Measurements from ENCODE around the gene RXRB. TPM values are rescaled to one million over a fixed set of nuclear protein-coding genes. Genes with fewer than 3 reads are reported as not detected.

The RXRB gene
- total and polyA plus RNA-seq, 2 donors (not counting 3 experiments of a cell fraction or from before 2014, with no cell fraction given): 43.4 to 44.4 TPM

- H3K9me3 ChIP-seq (replicated peaks; ENCODE audit: control insufficient read depth, insufficient read depth, low read length): no peaks in the 10 kb centered on the region
- dilution Hi-C loops (cut with MboI; ENCODE audit: extremely low pct_ligation_motif_present, low sequenced_read_pairs): no loop called here
- no peaks in the 10 kb centered on the region for H3K36me3 ChIP-seq (ENCODE audit: control insufficient read depth in 2 of 2, extremely low read depth in 1 of 2, insufficient read depth in 2 of 2, low read length in 2 of 2)
- BruUV-seq (replicated peaks): no TSS peak
- no peaks in the 10 kb centered on the region for H3K79me2 ChIP-seq (ENCODE audit: control insufficient read depth, insufficient read depth, low read length)
- H2AFZ ChIP-seq (ENCODE audit: low read depth, low read length): no peak overlapping the region
- FAIRE-seq: no peak
- DNase-seq (ENCODE audit: low read depth, low spot score): no peak
- H4K20me1 ChIP-seq (replicated peaks; ENCODE audit: control insufficient read depth, extremely low read depth, insufficient read depth, low read length): no peaks in the 10 kb centered on the region
- intact Hi-C loops (cut with micrococcal nuclease): no loop called here
- no peak overlapping the region for H3K27ac ChIP-seq (ENCODE audit: insufficient read depth, low read depth, low read length)
- TF ChIP-seq MYC (IDR thresholded peaks at IDR 0.05; ENCODE audit: low read depth, low read length) (no peak), EZH2 (IDR thresholded peaks at IDR 0.05; ENCODE audit: borderline replicate concordance, low read depth, low read length, severe bottlenecking) (no peak), POLR2AphosphoS5 (IDR thresholded peaks at IDR 0.05; ENCODE audit: insufficient read depth, low read depth, low read length) (no peak)
- CTCF ChIA-PET: no interaction called here
- POLR2A ChIA-PET: no interaction called here
- no peak overlapping the region for H3K4me2 ChIP-seq (ENCODE audit: insufficient read depth, low read length)
- H3K27me3 ChIP-seq (ENCODE audit: control insufficient read depth in 2 of 2, insufficient read depth in 2 of 2, low read length in 2 of 2): peaks cover 3 to 13% of the 10 kb centered on the region in 2 experiments
- H3K9ac ChIP-seq (replicated peaks; ENCODE audit: extremely low read depth, insufficient read depth, low read length): no peak overlapping the region
- H3K9me1 ChIP-seq (replicated peaks; ENCODE audit: control insufficient read depth, extremely low read depth, insufficient read depth, low read length): no peaks in the 10 kb centered on the region
- peaks cover 8% of the 10 kb centered on the region for H3K4me1 ChIP-seq (ENCODE audit: control insufficient read depth, extremely low read depth, insufficient read depth, low read length)
- no peak overlapping the region for H3K4me3 ChIP-seq (replicated peaks in 1 of 3; ENCODE audit: insufficient read depth in 1 of 3, low read depth in 1 of 3, low read length in 3 of 3)
Observed at GRCh38 chr6:33217246-33217645, 16.8 kb upstream of the RXRB start.

GRCh38 chr6:33216117-33216649 is 15.7 kb upstream of the RXRB start:
- DNase-seq (ENCODE audit: low read depth, low spot score) (no peak), FAIRE-seq (no peak)
- Histone ChIP-seq H3K9me3 (replicated peaks; ENCODE audit: control insufficient read depth, insufficient read depth, low read length) (no peaks in the 10 kb centered on the region), H3K36me3 (ENCODE audit: control insufficient read depth in 2 of 2, extremely low read depth in 1 of 2, insufficient read depth in 2 of 2, low read length in 2 of 2) (no peaks in the 10 kb centered on the region), H3K4me1 (ENCODE audit: control insufficient read depth, extremely low read depth, insufficient read depth, low read length) (peaks cover 8% of the 10 kb centered on the region), H3K4me2 (ENCODE audit: insufficient read depth, low read length) (no peak overlapping the region), H4K20me1 (replicated peaks; ENCODE audit: control insufficient read depth, extremely low read depth, insufficient read depth, low read length) (no peaks in the 10 kb centered on the region), H3K79me2 (ENCODE audit: control insufficient read depth, insufficient read depth, low read length) (no peaks in the 10 kb centered on the region), H3K27me3 (ENCODE audit: control insufficient read depth in 2 of 2, insufficient read depth in 2 of 2, low read length in 2 of 2) (peaks cover 3 to 10% of the 10 kb centered on the region in 2 experiments), H2AFZ (ENCODE audit: low read depth, low read length) (no peak overlapping the region), H3K4me3 (replicated peaks in 1 of 3; ENCODE audit: insufficient read depth in 1 of 3, low read depth in 1 of 3, low read length in 3 of 3) (no peak overlapping the region), H3K27ac (ENCODE audit: insufficient read depth, low read depth, low read length) (no peak overlapping the region), H3K9me1 (replicated peaks; ENCODE audit: control insufficient read depth, extremely low read depth, insufficient read depth, low read length) (no peaks in the 10 kb centered on the region), H3K9ac (replicated peaks; ENCODE audit: extremely low read depth, insufficient read depth, low read length) (no peak overlapping the region)
- no peak for TF ChIP-seq GATA2 (IDR thresholded peaks at IDR 0.05; ENCODE audit: insufficient read depth, insufficient read length, low read depth, low read length)
- TF ChIP-seq EZH2 (IDR thresholded peaks at IDR 0.05; ENCODE audit: borderline replicate concordance, low read depth, low read length, severe bottlenecking): no peak
- TF ChIP-seq MYC (IDR thresholded peaks at IDR 0.05; ENCODE audit: low read depth, low read length): no peak
- no peak for TF ChIP-seq MAX (IDR thresholded peaks at IDR 0.05; ENCODE audit: insufficient read depth, insufficient read length)
- TF ChIP-seq FOS (IDR thresholded peaks at IDR 0.05; ENCODE audit: borderline replicate concordance, insufficient read depth, low read length): no peak
- no peak for TF ChIP-seq JUN (IDR thresholded peaks at IDR 0.05; ENCODE audit: borderline replicate concordance, insufficient read depth, insufficient read length, low read depth)
- no peak for TF ChIP-seq POLR2A (IDR thresholded peaks at IDR 0.05; ENCODE audit: low read depth, low read length)
- no TSS peak for BruUV-seq (replicated peaks)
- intact Hi-C loops (cut with micrococcal nuclease): no loop called here
- dilution Hi-C loops (cut with MboI; ENCODE audit: extremely low pct_ligation_motif_present, low sequenced_read_pairs): no loop called here
- ChIA-PET POLR2A (no interaction called here), CTCF (interaction anchor here (0.9 kb wide), 1 partner anchor 16 kb away, joined by 3 read pairs; no protein-coding TSS in a partner anchor)
